NB4 (cell line): Measurements from ENCODE around the gene MARCO.

Experiments used
- TF ChIP-seq, protein P1 (sequence below): IDR thresholded peaks from one replicate; pipeline ENCODE4 v1.5.1; 2012; ENCODE audit warnings: low read depth, low read length
- TF ChIP-seq, protein P2 (sequence below): IDR thresholded peaks from 2 replicates; pipeline ENCODE4 v1.6.1; 2011; ENCODE audit warnings: low read depth, low read length

DNA sequence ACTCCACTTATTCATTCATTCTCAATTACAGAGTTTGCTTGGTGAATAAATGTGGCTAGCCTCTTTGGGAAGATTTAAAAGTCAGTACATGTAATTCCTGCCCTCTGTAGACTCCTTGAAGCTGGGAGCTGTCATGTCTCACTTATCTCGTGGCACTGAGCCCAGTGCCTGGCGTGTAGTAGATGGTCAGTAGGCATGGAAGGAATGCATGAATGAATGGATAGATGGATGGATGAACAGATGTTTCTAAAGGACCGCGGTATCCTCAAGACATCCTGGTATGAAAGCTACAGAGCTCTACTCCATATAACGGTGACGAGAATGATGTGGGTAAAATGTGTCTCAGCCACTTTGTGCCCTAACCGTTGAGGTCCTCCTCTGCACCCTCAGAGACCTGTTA lies 83.0 kb downstream of the MARCO start:
- TF ChIP-seq, protein P1, sequence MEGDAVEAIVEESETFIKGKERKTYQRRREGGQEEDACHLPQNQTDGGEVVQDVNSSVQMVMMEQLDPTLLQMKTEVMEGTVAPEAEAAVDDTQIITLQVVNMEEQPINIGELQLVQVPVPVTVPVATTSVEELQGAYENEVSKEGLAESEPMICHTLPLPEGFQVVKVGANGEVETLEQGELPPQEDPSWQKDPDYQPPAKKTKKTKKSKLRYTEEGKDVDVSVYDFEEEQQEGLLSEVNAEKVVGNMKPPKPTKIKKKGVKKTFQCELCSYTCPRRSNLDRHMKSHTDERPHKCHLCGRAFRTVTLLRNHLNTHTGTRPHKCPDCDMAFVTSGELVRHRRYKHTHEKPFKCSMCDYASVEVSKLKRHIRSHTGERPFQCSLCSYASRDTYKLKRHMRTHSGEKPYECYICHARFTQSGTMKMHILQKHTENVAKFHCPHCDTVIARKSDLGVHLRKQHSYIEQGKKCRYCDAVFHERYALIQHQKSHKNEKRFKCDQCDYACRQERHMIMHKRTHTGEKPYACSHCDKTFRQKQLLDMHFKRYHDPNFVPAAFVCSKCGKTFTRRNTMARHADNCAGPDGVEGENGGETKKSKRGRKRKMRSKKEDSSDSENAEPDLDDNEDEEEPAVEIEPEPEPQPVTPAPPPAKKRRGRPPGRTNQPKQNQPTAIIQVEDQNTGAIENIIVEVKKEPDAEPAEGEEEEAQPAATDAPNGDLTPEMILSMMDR = no peak
- TF ChIP-seq, protein P2, sequence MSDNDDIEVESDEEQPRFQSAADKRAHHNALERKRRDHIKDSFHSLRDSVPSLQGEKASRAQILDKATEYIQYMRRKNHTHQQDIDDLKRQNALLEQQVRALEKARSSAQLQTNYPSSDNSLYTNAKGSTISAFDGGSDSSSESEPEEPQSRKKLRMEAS = no peak
